Cortex of kidney (tissue), 1 donor: ENCODE results near the gene RALGPS2.
"Not testable (repeated sequence)": the region's sequence is repeated elsewhere in the genome, so short reads cannot be mapped to it uniquely, and the experiment has no call there.

Source experiments
- DNase-seq: peaks from one replicate; lab custom pipeline; 2025; lab: John Stamatoyannopoulos, UW

RALGPS2 gene

GRCh38 chr1:178942285-178943198 lies 217.5 kb downstream of the RALGPS2 start:
- DNase-seq, result no peak

GRCh38 chr1:178944729-178945128 lies 219.7 kb downstream of the RALGPS2 start:
- no peak for DNase-seq

DNA sequence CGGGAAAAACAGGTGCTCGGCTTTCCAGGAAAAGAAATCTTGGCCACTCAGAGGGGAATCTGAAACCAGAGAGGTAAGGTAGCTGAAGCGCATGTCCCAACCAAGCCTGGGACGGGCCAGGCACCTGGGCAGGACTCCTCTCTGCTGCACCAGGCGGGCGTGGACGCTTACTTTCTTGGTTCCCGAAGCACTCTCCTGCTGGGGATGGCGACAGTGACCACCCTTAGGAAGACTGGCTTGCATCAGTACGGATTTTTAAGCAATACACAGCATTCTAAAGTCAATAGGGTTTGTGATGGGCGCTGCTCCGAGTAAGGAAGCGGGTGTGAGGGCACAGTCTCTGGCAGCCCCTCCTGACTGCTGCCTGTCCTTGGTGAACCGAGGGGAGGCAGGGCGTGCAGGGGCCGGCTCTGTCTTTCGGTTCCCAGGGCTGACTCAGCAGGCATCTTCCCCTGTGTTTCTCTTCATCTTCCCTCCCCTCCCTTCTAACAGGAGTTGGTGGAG lies 220.8 kb downstream of the RALGPS2 start:
- DNase-seq, result no peak

GRCh38 chr1:178946416-178946815 lies 221.4 kb downstream of the RALGPS2 start:
- DNase-seq, result no peak

- no peak for DNase-seq
Observed at GRCh38 chr1:178946855-178947676, 222.0 kb downstream of the RALGPS2 start.

DNA sequence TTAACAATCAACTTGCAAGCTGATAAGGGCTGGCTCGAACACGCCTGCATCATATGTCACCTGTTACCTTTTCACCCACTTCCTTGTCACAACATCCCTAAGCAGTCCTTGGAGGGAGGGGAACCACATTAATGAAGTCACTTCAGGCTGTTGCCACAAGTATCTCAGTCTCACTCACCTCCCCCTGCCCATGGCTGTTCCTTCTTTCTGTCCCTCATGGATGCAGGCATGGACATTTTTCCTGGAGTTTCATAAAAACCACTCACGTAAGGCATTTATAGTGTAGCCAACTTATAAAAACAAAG lies 222.6 kb downstream of the RALGPS2 start:
- DNase-seq, result no peak

GRCh38 chr1:178948676-178949075 lies 223.6 kb downstream of the RALGPS2 start:
- no peak for DNase-seq

DNA sequence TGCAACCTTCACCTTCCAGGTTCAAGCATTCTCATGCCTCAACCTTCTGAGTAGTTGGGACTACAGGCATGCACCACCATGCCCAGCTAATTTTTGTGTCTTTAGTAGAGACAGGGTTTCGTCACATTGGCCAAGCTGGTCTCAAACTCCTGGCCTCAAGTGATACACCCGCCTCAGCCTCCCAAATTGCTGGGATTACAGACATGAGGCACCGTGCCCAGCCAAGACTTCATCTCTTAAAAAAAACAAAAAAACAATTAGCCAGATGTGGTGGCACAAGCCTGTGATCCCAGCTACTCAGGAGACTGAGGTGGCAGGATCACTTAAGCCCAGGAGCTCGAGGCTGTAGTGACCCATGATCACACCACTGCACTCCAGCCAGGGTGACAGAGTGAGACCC lies 224.8 kb downstream of the RALGPS2 start:
- not testable (repeated sequence) for DNase-seq

- no peak for DNase-seq
Observed at GRCh38 chr1:178951600-178951999, 226.6 kb downstream of the RALGPS2 start.

- no peak for DNase-seq
Observed at GRCh38 chr1:178953034-178953433, 228.0 kb downstream of the RALGPS2 start.

GRCh38 chr1:178953538-178954324 lies 228.7 kb downstream of the RALGPS2 start:
- no peak for DNase-seq

DNA sequence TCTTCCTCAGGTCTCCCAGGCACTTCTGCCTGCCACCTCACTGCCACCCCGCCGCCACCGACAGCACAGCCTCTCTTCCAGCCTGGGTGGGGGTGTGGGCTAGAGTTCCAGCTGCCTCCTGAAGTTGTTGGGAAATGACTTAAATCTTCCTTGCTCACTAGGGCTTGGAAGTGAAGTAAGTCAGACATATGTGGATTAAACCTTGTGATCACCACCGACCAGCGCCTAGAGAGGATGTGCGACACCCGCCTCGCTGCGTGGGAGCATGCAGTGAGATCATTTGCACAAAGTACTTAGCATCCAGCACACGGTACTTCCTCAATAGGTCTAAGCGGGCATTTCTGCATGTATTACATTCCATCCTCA lies 229.3 kb downstream of the RALGPS2 start:
- DNase-seq, result no peak

- DNase-seq, result no peak
Observed at GRCh38 chr1:178954937-178955336, 229.9 kb downstream of the RALGPS2 start.

DNA sequence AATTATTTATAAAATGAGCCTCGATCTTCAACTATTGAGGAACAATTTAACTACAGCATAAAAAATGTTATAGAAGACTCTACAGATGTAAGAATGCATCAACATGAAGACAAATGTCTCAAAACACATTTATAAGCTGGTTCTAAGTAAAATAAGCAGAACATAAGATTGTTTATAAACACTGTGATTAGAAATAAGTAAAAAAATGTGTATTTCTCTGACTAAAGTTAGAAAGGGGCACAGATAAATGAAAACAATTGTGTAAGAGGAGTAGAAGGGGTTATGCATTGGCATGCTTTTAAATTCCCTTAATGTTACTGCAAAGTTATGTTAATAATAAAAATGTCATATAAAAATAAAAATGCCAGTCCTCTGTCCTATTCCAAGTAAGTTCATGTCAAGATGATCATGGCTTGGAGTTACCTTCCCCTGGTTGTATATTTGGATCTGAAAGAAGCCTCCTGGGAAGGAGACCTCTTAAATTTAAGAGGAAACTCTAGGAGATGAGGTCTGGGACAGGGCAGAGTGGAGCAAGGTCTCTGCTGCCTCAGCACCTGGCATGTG lies 230.4 kb downstream of the RALGPS2 start:
- no peak for DNase-seq

GRCh38 chr1:178958491-178958890 lies 233.4 kb downstream of the RALGPS2 start:
- DNase-seq, result no peak

GRCh38 chr1:178959543-178960460 lies 234.8 kb downstream of the RALGPS2 start:
- no peak for DNase-seq

DNA sequence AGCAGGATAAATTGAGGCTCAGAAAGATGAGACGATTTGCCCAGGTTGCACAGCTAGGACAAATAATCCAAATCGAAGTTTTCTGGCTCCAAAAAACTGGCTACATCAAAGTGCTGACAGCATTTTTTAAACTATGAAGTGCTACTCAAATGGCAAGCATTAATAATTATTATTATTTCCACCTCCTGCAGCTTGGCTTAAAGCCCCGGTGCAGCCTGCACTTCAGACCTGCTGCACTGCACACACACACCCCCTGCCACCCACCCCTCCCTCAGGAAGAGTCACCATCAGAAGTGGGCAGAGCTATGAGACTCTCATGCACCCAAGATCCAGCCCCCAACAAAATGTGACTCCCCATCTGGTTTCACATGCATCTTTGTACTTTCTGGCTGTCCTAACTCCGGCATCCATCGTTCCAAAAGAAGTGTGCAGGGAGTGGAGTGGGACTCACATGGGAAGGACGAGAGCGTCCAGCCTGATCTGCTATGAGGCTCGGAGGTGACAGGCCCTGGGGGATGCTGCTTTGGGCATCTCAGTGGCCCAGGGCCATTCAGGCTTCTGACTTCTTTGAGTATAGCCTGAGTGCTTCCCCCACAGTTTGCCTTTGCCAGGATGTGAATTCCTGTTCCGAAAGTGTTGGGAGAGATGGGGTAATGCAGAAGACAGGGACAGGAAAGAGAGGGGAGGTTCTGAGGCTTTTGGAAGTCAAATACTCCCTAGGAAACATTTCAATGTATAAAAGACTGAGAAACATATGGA lies 235.6 kb downstream of the RALGPS2 start:
- DNase-seq, result no peak

DNA sequence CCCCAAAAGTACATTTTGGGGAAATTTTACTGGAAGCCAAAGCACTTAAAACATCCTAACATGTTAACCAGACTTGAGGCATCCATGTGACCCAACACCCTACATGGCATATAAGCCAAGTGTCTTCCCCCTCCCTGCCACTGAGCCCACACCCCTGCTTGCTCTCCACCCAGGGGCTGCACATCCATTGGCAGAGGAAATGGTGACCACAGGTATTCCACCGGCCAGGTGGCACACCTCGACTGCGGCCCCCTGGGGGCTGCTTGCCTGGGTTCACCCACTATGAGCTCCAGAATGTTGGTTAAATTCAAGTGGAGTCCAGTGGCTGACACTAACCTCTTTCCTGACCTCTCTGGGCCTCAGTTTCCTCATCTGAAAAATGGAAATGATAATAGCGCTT lies 236.3 kb downstream of the RALGPS2 start:
- no peak for DNase-seq

- no peak for DNase-seq
Observed at GRCh38 chr1:178961868-178962267, 236.8 kb downstream of the RALGPS2 start.
